K562 (cell line): ENCODE results near the gene ZNF135. TPM values are rescaled to one million over a fixed set of nuclear protein-coding genes. Genes with fewer than 3 reads are reported as not detected.

Experiments used
- EGR1 ChIP-seq: fragments of 450-650 bp; conservative IDR thresholded peaks from 2 replicates; pipeline ENCODE4 v1.6.1; 2017; ENCODE audit warnings: mild to moderate bottlenecking
- FUS ChIP-seq: fragments of 200-400 bp; formaldehyde crosslinking; optimal IDR thresholded peaks from 2 replicates; pipeline ENCODE3; 2017; ENCODE audit warnings: low read depth, low read length
- RBM14 ChIP-seq: fragments of 200-400 bp; formaldehyde crosslinking; IDR thresholded peaks from 2 replicates; pipeline ENCODE4 v1.6.1; 2018; ENCODE audit warnings: low read depth, mild to moderate bottlenecking, low read length, moderate library complexity, borderline replicate concordance; ENCODE audit not compliant: insufficient read depth
- THRAP3 ChIP-seq: fragments of 450-650 bp; IDR thresholded peaks from 2 replicates; pipeline ENCODE4 v1.6.1; 2016; ENCODE audit warnings: mild to moderate bottlenecking, inconsistent platforms, borderline replicate concordance
- TRIM24 ChIP-seq, 2 experiments: fragments of 450-650 bp; IDR thresholded peaks; 2 replicates each; pipeline ENCODE4 v1.6.1; 2016
- ZNF263 ChIP-seq: sonication (generic); formaldehyde crosslinking; IDR thresholded peaks from 2 replicates; pipeline ENCODE4 v1.8.0; 2022; ENCODE audit warnings: mild to moderate bottlenecking, missing genetic modification reagents, borderline replicate concordance
- ZNF696 ChIP-seq: fragments of 250-450 bp; sonication (Bioruptor Pico); conservative IDR thresholded peaks from 2 replicates; pipeline ENCODE4 v1.4.0; 2020; ENCODE audit warnings: mild to moderate bottlenecking, moderate library complexity
- polyA plus RNA-seq, 8 experiments: library from polyadenylated mRNA; depleted of rRNA in 4 of 8; stranded (reverse) in 5 of 8; unstranded in 3 of 8; fragments of >200 nt; fragmentation: Nextera tagmentation in 2 of 8; fragmentation: Illumina TruSeq in 1 of 8; extraction: Ambion mirVana in 2 of 8; extraction: Trizol in 1 of 8; gene quantifications; 2 replicates each; pipeline versions ENCODE4 v1.2.1 to v1.2.3, GENCODE V29; 2011 to 2014; ENCODE audit warnings: inconsistent platforms in 1 of 8, missing spikeins in 1 of 8
- total RNA-seq, 7 experiments: library from RNA; depleted of rRNA in 6 of 7; stranded (reverse); fragments of >200 nt in 6 of 7; fragmentation: Illumina TruSeq in 2 of 7; extraction: Trizol in 2 of 7; gene quantifications; 2 replicates each; pipeline versions ENCODE4 v1.2.1 to v1.2.3, GENCODE V29; 2011 to 2021; ENCODE audit warnings: low replicate concordance in 1 of 7
- TF ChIP-seq, protein P1 (sequence below), 2 experiments: fragments of 200-800 bp in 1 of 2; sonication (Bioruptor generic) in 1 of 2; sonication (generic) in 1 of 2; formaldehyde crosslinking in 1 of 2; IDR thresholded peaks in 1 of 2; conservative IDR thresholded peaks in 1 of 2; 2 replicates each; pipeline versions ENCODE4 v1.5.0 to v1.6.1; 2016 to 2020; ENCODE audit warnings: missing compliant biosample characterization in 1 of 2, missing genetic modification characterization in 1 of 2, missing genetic modification reagents in 1 of 2
- TF ChIP-seq, protein P2 (sequence below): fragments of 250-450 bp; sonication (Bioruptor Pico); IDR thresholded peaks from 2 replicates; pipeline ENCODE4 v1.5.0; 2021; ENCODE audit warnings: mild to moderate bottlenecking, moderate library complexity
- TF ChIP-seq, protein P3 (sequence below): fragments of 250-450 bp; sonication (Bioruptor Pico); IDR thresholded peaks from 2 replicates; pipeline ENCODE4 v1.8.0; 2022; ENCODE audit warnings: inconsistent platforms
- TF ChIP-seq, protein P4 (sequence below): sonication (generic); IDR thresholded peaks from 2 replicates; pipeline ENCODE4 v1.6.1; 2016
- TF ChIP-seq, protein P5 (sequence below): fragments of 250-450 bp; sonication (Bioruptor Pico); IDR thresholded peaks from 2 replicates; pipeline ENCODE4 v1.8.0; 2021; ENCODE audit warnings: mild to moderate bottlenecking, moderate library complexity
- TF ChIP-seq, protein P6 (sequence below): fragments of 450-650 bp; IDR thresholded peaks from 2 replicates; pipeline ENCODE4 v1.6.1; 2017; ENCODE audit warnings: mild to moderate bottlenecking, moderate library complexity

The ZNF135 gene
- total and polyA plus RNA-seq, 9 of the 15 experiments (the other 6 are each of a cell fraction or from before 2014, with no cell fraction given), result not detected

DNA sequence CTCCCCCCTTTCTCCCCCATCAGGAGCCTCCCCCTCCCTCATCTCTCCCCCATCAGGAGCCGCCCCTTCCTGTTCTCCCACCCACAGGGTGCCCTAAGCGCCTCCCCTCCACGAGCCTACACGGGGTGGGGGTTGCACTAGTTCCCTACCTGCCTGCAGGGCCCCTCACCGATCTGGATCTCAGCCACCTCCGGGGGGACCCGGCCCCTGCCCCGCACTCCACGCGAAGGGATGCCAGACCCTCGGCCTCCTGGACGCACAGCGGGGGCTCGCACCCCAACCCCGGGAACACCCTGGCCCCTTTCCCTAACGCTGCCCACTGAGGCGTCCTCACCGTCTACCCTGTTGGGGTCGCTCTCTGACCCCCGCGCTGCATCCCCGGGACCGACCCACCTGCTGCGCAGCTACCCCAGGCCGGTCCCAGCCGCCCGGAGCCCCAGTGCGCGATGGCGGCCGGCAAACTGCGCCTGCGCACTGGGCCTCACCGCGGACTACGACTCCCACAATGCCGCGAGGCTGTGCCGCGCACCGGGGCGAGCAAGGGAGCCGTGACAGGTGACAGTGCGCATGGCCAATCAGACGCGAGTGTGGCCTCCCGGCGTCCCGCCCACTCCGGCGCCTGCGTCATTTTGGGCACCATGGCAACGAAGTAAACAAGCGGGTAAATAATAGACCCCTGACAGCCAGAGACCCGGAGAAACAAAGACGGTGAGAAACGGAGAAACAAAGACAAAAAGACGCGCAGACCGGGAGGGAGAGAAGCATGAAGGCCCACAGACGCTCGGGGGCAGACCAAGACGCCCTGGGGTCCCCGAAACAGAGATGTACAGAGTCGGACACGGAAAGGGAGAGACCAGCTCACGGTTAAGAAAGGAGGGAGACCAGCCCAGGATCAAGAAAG is 38.9 kb downstream of the ZNF135 start, which contains the start of gene ZSCAN18 (continued):
- TF ChIP-seq, protein P1, sequence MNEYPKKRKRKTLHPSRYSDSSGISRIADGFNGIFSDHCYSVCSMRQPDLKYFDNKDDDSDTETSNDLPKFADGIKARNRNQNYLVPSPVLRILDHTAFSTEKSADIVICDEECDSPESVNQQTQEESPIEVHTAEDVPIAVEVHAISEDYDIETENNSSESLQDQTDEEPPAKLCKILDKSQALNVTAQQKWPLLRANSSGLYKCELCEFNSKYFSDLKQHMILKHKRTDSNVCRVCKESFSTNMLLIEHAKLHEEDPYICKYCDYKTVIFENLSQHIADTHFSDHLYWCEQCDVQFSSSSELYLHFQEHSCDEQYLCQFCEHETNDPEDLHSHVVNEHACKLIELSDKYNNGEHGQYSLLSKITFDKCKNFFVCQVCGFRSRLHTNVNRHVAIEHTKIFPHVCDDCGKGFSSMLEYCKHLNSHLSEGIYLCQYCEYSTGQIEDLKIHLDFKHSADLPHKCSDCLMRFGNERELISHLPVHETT (CRISPR knock-in tag; conservative IDR thresholded peaks at IDR 0.05 in 1 of 2, IDR thresholded peaks at IDR 0.05 in 1 of 2), result no peak
- TF ChIP-seq ZNF696 (CRISPR knock-in tag) (no peak), FUS (no peak), ZNF263 (CRISPR knock-in tag) (no peak), TRIM24 (IDR thresholded peaks at IDR 0.05) (no peak), EGR1 (peak; percentile 76; the same call in 1 of the 2 replicates), THRAP3 (no peak), RBM14 (no peak)
- TF ChIP-seq, protein P2, sequence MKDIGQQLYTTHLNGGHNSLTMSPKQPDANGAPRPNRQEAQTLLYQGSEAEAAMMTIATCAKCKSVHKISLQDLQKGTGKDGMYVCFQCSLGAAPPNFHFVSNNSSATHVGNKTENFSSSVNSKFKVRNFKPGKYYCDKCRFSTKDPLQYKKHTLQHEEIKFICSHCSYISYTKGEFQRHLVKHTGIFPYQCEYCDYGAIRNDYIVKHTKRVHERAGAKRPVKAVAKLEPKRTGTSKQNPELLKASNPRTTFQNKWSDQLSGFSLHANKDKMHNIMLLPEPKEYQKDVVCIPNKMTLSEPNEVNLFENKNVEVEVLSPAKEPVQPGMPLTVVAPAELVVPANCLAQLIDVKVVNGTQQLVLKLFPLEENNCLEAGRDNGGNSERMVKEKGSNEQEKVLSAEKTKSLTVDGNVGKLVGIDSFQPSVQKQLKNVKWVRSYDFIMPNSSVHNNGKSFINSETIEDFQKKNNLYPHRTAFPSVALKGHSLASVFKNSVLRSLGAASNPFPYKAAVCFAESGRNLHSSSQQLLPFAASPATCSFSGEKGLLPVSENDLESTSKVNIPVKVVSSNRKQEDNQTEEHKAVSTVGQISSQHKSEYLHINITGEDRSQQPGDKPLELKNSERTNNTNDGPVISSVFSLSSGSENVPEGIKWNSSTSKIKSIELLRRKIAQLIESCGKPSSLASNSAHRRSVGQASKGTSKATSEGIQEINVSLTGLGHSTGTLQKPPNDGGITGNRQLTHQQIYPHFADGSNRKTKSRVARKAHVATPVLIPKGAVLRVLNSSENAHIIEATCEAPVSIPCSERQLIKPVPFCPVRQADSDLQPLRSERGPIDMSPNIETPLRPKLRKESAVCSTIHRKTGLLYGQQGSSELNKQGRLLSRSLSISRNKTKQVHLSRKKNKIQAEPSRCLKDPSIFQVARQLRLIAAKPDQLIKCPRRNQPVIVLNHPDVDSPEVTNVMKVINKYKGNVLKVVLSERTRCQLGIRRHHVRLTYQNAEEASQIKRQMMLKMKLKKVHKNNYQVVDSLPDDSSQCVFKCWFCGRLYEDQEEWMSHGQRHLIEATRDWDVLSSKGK (CRISPR knock-in tag), result no peak
- TF ChIP-seq, protein P3, sequence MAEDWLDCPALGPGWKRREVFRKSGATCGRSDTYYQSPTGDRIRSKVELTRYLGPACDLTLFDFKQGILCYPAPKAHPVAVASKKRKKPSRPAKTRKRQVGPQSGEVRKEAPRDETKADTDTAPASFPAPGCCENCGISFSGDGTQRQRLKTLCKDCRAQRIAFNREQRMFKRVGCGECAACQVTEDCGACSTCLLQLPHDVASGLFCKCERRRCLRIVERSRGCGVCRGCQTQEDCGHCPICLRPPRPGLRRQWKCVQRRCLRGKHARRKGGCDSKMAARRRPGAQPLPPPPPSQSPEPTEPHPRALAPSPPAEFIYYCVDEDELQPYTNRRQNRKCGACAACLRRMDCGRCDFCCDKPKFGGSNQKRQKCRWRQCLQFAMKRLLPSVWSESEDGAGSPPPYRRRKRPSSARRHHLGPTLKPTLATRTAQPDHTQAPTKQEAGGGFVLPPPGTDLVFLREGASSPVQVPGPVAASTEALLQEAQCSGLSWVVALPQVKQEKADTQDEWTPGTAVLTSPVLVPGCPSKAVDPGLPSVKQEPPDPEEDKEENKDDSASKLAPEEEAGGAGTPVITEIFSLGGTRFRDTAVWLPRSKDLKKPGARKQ (CRISPR knock-in tag), result no peak
- TF ChIP-seq, protein P4, sequence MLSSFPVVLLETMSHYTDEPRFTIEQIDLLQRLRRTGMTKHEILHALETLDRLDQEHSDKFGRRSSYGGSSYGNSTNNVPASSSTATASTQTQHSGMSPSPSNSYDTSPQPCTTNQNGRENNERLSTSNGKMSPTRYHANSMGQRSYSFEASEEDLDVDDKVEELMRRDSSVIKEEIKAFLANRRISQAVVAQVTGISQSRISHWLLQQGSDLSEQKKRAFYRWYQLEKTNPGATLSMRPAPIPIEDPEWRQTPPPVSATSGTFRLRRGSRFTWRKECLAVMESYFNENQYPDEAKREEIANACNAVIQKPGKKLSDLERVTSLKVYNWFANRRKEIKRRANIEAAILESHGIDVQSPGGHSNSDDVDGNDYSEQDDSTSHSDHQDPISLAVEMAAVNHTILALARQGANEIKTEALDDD, result no peak
- TF ChIP-seq, protein P5, sequence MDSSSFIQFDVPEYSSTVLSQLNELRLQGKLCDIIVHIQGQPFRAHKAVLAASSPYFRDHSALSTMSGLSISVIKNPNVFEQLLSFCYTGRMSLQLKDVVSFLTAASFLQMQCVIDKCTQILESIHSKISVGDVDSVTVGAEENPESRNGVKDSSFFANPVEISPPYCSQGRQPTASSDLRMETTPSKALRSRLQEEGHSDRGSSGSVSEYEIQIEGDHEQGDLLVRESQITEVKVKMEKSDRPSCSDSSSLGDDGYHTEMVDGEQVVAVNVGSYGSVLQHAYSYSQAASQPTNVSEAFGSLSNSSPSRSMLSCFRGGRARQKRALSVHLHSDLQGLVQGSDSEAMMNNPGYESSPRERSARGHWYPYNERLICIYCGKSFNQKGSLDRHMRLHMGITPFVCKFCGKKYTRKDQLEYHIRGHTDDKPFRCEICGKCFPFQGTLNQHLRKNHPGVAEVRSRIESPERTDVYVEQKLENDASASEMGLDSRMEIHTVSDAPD (CRISPR knock-in tag), result no peak
- TF ChIP-seq, protein P6, sequence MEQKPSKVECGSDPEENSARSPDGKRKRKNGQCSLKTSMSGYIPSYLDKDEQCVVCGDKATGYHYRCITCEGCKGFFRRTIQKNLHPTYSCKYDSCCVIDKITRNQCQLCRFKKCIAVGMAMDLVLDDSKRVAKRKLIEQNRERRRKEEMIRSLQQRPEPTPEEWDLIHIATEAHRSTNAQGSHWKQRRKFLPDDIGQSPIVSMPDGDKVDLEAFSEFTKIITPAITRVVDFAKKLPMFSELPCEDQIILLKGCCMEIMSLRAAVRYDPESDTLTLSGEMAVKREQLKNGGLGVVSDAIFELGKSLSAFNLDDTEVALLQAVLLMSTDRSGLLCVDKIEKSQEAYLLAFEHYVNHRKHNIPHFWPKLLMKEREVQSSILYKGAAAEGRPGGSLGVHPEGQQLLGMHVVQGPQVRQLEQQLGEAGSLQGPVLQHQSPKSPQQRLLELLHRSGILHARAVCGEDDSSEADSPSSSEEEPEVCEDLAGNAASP, result no peak
